ENCODE data around the gene RNF144A.

DNA sequence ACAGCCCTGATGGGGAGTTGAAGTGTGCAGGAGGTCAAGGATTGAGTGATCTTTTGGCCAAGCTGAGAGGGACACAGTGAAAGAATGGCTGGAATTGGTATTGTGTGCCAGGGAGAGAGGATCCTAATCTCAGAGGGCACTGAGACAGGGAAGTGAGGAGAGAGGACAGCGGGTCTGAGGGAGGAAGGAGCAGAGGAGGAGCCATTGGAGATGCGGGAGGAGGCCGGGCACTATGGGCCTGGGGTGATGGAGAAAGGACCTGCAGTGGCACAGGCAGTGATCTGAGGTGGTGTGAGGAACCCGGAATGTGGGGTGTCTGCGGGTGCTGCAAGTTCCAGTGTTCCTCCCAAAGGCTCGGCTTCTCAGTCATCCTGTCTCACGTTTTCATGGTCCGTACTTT lies 26.8 kb downstream of the RNF144A start:
- TF ChIP-seq EZH2 (optimal IDR thresholded peaks at IDR 0.05; ENCODE audit: low read depth, low read length) = no peak
- TF ChIP-seq, protein P1, sequence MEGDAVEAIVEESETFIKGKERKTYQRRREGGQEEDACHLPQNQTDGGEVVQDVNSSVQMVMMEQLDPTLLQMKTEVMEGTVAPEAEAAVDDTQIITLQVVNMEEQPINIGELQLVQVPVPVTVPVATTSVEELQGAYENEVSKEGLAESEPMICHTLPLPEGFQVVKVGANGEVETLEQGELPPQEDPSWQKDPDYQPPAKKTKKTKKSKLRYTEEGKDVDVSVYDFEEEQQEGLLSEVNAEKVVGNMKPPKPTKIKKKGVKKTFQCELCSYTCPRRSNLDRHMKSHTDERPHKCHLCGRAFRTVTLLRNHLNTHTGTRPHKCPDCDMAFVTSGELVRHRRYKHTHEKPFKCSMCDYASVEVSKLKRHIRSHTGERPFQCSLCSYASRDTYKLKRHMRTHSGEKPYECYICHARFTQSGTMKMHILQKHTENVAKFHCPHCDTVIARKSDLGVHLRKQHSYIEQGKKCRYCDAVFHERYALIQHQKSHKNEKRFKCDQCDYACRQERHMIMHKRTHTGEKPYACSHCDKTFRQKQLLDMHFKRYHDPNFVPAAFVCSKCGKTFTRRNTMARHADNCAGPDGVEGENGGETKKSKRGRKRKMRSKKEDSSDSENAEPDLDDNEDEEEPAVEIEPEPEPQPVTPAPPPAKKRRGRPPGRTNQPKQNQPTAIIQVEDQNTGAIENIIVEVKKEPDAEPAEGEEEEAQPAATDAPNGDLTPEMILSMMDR (IDR thresholded peaks at IDR 0.05; ENCODE audit: low read length) = no peak

All from MM.1S (cell line).